NB4 (cell line): ENCODE data around the gene TMOD4.

ENCODE experiments used
- MYC ChIP-seq: IDR thresholded peaks from 2 replicates; pipeline ENCODE4 v1.6.1; 2011; ENCODE audit warnings: low read depth, low read length
- POLR2A ChIP-seq: IDR thresholded peaks from 2 replicates; pipeline ENCODE4 v1.6.1; 2011; ENCODE audit warnings: mild to moderate bottlenecking; ENCODE audit not compliant: insufficient read length; ENCODE audit errors: extremely low read depth
- TF ChIP-seq, protein P1 (sequence below): IDR thresholded peaks from one replicate; pipeline ENCODE4 v1.5.1; 2012; ENCODE audit warnings: low read depth, low read length
- TF ChIP-seq, protein P2 (sequence below): IDR thresholded peaks from 2 replicates; pipeline ENCODE4 v1.6.1; 2011; ENCODE audit warnings: low read depth, low read length

DNA sequence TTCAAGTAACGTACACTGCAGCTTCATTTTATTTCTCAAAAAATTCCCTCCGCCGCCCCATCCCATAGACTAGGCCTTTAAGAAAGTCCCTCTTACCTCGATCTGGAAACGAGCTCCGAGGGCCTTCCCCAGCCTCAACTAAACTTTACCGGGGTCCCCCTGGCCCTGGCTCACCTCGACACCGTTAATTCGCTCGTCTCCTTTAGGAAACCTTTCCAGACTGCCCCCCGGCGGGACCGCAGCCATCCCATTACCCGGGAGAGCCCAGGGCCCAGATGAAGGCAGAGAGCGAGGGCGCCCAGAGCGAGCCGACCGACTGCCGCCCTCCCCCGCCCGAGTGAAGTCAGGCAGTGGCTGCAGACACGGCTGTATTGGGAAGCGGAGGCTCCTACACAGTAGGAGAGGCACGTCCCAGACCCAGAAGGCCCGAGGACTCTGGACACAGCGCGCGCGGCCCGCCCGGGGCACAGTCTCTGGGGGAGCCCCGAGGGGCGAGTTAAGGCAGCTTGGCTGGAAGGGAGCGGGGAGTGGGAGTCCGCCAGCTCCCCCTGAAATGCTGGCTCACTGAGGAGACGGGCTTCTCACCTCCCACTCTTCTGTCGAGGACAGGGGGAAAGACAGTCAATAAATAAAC, 44.0 kb downstream of the TMOD4 start:
- TF ChIP-seq, protein P1, sequence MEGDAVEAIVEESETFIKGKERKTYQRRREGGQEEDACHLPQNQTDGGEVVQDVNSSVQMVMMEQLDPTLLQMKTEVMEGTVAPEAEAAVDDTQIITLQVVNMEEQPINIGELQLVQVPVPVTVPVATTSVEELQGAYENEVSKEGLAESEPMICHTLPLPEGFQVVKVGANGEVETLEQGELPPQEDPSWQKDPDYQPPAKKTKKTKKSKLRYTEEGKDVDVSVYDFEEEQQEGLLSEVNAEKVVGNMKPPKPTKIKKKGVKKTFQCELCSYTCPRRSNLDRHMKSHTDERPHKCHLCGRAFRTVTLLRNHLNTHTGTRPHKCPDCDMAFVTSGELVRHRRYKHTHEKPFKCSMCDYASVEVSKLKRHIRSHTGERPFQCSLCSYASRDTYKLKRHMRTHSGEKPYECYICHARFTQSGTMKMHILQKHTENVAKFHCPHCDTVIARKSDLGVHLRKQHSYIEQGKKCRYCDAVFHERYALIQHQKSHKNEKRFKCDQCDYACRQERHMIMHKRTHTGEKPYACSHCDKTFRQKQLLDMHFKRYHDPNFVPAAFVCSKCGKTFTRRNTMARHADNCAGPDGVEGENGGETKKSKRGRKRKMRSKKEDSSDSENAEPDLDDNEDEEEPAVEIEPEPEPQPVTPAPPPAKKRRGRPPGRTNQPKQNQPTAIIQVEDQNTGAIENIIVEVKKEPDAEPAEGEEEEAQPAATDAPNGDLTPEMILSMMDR = no peak
- TF ChIP-seq, protein P2, sequence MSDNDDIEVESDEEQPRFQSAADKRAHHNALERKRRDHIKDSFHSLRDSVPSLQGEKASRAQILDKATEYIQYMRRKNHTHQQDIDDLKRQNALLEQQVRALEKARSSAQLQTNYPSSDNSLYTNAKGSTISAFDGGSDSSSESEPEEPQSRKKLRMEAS = no peak
- TF ChIP-seq POLR2A (no peak), MYC (no peak)
